NCI-H146 (cell line): ENCODE results near the gene PLCB3.

Experiments used
- DNase-seq: peaks from one replicate; lab custom pipeline; 2025; lab: John Stamatoyannopoulos, UW

The PLCB3 gene

DNA sequence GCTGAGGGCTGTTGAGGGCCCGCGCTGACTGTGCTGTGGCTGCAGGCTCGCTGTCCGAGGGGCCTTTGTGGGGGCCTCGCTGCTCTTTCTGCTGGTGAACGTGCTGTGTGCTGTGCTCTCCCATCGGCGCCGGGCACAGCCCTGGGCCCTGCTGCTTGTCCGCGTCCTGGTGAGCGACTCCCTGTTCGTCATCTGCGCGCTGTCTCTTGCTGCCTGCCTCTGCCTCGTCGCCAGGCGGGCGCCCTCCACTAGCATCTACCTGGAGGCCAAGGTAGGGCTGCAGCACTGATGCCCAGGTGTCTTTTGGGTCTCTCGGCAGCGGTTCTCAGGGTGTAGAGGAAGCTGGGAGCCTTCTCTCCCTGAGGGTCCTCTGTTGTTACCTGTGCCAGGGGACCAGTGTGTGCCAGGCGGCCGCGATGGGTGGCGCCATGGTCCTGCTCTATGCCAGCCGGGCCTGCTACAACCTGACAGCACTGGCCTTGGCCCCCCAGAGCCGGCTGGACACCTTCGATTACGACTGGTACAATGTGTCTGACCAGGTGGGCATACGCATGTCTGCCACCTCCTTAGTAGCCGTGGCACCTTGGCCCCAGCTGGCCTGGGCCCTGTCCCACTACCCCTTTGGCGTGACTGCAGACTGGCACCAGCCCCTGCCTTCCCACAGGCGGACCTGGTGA lies 36.5 kb downstream of the PLCB3 start:
- DNase-seq, result no peak

DNA sequence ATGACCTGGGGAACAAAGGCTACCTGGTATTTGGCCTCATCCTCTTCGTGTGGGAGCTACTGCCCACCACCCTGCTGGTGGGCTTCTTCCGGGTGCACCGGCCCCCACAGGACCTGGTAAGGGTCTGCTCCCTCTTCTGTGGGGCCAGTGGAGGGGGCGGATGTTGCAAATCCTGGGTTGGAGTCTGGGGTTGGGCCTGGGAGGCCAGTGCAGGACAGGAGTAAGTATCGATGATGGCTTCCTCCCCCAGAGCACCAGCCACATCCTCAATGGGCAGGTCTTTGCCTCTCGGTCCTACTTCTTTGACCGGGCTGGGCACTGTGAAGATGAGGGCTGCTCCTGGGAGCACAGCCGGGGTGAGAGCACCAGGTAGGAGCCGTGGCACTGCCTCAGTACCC lies 37.0 kb downstream of the PLCB3 start:
- DNase-seq, result no peak

GRCh38 chr11:64289002-64289564 lies 37.8 kb downstream of the PLCB3 start:
- DNase-seq, result no peak

DNA sequence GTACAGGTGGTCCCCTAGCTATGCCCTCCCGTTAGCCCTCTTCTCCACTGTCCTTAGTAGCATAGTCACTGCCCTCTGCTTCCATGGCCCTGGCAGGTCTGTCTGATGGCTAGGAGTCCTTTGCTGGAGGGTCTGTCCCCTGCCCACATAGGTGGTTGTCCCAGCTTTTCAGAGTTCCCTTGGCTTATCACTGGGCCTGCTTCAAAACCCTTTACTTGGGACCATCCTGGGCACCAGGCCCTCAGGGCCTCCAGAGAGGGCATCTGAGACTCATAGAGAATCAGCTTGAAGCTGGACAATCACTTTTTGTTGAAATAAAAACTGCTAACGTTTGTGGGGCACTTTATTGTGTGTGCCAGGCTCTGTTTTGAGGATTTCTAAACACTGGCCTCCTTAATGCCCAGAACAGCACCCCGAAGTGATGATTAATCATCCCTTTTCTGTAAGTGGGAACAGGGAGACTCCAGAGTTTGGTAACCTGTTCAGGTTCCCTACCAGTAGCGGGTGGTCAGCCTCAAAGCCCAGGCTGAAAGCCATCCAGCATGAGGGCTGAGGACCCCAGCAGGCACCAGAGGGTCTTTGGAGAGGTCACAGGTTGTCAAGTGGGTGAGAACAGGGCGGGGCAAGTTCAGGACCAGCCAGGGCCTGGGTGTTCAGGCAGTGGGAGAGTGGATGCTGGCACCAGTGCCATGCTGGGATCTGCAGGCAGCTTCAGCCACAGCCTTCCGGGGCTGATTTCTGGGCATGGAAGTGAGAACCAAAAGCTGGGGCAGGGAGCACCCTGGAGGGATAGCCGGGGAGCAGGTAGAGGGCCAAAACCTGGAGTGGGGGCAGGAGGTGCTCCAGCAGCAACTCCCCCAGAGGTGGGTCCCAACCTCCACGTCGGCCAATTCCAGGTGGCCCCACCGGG lies 39.3 kb downstream of the PLCB3 start:
- DNase-seq, result no peak

- no peak for DNase-seq
These were observed 40.0 kb downstream of the PLCB3 start, which contains the start of gene KCNK4 for GRCh38 chr11:64291262-64291751. Gene KCNK4 (plus strand): TSS chr11:64291302. CDS start chr11:64293019, 1,717 bp downstream.

GRCh38 chr11:64291752-64292459 lies 40.6 kb downstream of the PLCB3 start:
- no peak for DNase-seq

- DNase-seq, result no peak
These were observed 41.3 kb downstream of the PLCB3 start for GRCh38 chr11:64292460-64293254.

GRCh38 chr11:64294774-64295173 lies 43.4 kb downstream of the PLCB3 start:
- DNase-seq, result no peak

DNA sequence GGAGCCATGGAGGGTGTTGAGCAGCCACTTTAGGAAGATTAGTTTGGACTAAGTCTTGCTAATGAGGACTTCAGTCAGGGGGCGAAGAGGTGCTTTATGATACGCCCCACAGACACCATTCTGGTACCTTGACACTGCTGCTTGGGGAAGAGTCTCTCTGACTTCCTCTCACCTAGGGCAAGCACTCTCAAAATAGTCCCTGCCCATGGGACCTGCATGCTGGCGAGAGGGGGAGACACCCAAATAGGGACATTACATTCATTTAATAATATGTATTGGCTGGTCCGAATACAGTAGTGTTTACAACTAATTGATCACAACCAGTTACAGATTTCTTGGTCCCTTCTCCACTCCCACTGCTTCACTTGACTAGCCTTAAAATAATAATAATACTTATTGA lies 44.4 kb downstream of the PLCB3 start:
- no peak for DNase-seq

DNA sequence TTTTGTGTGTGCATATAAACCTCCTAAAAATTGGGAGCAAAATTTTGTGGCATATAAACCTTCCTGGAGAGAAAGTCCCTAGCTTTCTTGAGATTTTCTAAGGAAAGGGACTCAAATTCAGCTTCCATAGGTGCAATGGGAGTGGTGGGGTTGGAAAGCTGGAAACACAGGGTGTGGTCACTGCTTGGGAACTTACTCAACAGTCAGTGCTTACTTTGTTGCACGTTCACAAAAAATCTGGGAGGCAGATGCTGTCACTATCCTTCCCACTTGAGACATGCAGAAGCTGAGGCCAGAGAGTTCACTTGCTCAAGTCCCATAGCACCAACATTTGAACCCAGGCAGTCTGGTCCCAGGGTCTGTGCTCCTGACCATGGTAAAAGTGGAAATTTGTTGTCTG lies 44.9 kb downstream of the PLCB3 start:
- DNase-seq, result no peak

GRCh38 chr11:64296830-64297698 lies 45.7 kb downstream of the PLCB3 start:
- DNase-seq, result no peak

GRCh38 chr11:64297699-64298358 lies 46.5 kb downstream of the PLCB3 start:
- no peak for DNase-seq

- no peak for DNase-seq
These were observed 47.9 kb downstream of the PLCB3 start for GRCh38 chr11:64298966-64299846.

DNA sequence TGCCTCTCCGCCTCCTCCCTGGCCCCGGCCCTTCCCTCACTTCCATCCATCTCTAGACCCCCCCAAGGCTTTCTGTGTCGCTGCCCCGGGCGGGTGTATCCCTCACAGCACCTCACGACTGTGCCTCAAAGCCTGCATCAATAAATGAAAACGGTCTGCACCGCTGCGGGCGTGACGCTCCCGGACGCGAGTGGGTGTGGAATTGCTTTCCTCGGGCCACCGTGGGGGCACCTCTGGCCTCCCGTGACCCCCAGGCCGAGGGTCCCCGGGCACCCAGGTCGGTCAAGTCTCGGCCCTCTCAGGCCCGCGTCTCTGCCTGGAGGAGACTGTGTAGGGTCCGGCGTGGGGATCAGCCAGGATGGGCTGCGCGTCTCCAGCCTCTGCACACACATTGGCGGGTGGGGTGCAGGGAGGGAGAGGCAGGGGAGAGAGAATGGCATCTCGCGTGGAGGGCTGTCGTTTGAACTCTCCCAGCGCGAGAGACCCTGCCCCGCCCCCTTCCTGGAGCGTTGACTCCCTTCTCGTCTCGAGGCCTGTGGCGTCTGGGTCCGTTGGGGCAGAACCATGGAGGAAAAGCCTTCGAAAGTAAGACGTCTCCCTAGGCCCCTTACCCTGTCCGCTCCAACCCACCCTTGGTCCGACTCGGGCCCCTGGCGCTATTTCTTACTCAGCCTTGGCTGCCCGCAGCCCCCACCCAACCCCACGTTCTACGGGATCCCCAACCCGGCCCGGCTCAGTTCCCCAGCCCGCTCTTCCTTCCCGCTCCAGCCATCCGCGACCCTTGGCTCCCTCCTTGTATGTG lies 48.7 kb downstream of the PLCB3 start, which contains the start of gene CATSPERZ:
TSS of gene CATSPERZ (plus strand) at position 512 of the 802 bp plus-strand sequence. CDS start at position 565, 53 bp downstream.
- no peak for DNase-seq

GRCh38 chr11:64303109-64304031 lies 52.0 kb downstream of the PLCB3 start:
- no peak for DNase-seq

DNA sequence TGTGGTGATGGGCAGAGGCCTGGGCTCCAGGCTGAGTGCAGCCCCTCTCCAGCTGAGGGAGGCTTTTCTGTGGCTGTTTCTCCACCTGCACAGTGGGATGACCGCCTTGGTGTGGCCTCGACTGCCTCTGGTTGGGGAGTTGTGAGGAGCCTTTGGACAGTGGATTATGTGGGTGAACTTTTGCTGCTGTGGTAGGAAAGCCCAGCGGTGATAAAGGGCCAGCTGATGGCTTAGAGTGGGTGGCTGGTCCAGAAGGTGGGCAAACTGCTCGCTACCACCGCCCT lies 52.6 kb downstream of the PLCB3 start:
- no peak for DNase-seq
